NCI-H510A treated with DMSO at 0.1 percent for 48 hours (cell line): ENCODE data around the gene SACM1L.

Source experiments
- DNase-seq: peaks from one replicate; lab custom pipeline; 2025; lab: John Stamatoyannopoulos, UW

The SACM1L gene

GRCh38 chr3:45688882-45689786 is at the start of gene SACM1L:
SACM1L (plus strand) TSS chr3:45689396; CDS start chr3:45689466, 70 bp downstream.
- peak; percentile 89 for DNase-seq

- DNase-seq = no peak
These were observed 49.1 kb upstream of the SACM1L start for GRCh38 chr3:45640091-45640507.

GRCh38 chr3:45640724-45641361 is 48.4 kb upstream of the SACM1L start:
- peak; percentile 14 for DNase-seq

- no peak for DNase-seq
These were observed 47.4 kb upstream of the SACM1L start for GRCh38 chr3:45641756-45642155.

GRCh38 chr3:45642731-45643152 is 46.5 kb upstream of the SACM1L start:
- DNase-seq = peak; percentile 33

GRCh38 chr3:45644063-45644790 is 45.0 kb upstream of the SACM1L start:
- DNase-seq = peak; percentile 3

- no peak for DNase-seq
These were observed 44.4 kb upstream of the SACM1L start for GRCh38 chr3:45644791-45645201.

GRCh38 chr3:45646051-45646585 is 43.1 kb upstream of the SACM1L start:
- no peak for DNase-seq

- peak; percentile 20 for DNase-seq
These were observed 42.0 kb upstream of the SACM1L start for GRCh38 chr3:45647148-45647619.

- DNase-seq = no peak
These were observed 36.0 kb upstream of the SACM1L start for GRCh38 chr3:45653205-45653604.

- DNase-seq = no peak
These were observed 34.7 kb upstream of the SACM1L start for GRCh38 chr3:45654397-45654944.

GRCh38 chr3:45655906-45656305 is 33.3 kb upstream of the SACM1L start:
- DNase-seq = no peak

- DNase-seq = peak; percentile 37
These were observed 32.4 kb upstream of the SACM1L start for GRCh38 chr3:45656575-45657363.

GRCh38 chr3:45657853-45658252 is 31.3 kb upstream of the SACM1L start:
- DNase-seq = no peak

GRCh38 chr3:45659661-45660566 is 29.3 kb upstream of the SACM1L start:
- DNase-seq = peak; percentile 41

- no peak for DNase-seq
These were observed 28.7 kb upstream of the SACM1L start for GRCh38 chr3:45660567-45660901.

- no peak for DNase-seq
These were observed 24.6 kb upstream of the SACM1L start for GRCh38 chr3:45664578-45664977.

GRCh38 chr3:45665101-45665572 is 24.1 kb upstream of the SACM1L start:
- DNase-seq = peak; percentile 12

GRCh38 chr3:45666757-45667431 is 22.3 kb upstream of the SACM1L start:
- no peak for DNase-seq
